PC-9 (cell line): ENCODE results near the gene RPE.

Experiments
- CTCF ChIP-seq: fragments of 200-600 bp; sonication (generic); conservative IDR thresholded peaks from 2 replicates; pipeline ENCODE4 v1.6.1; 2017; ENCODE audit warnings: mixed run types, antibody characterized with exemption, mild to moderate bottlenecking, moderate library complexity
- EZH2 ChIP-seq: fragments of 200-600 bp; sonication (generic); IDR thresholded peaks from 2 replicates; pipeline ENCODE4 v1.8.0; 2017; ENCODE audit warnings: antibody characterized with exemption, low read depth

- TF ChIP-seq EZH2, result no peak
- no peak for TF ChIP-seq CTCF
These were observed 2.4 kb downstream of the RPE start for GRCh38 chr2:210004881-210005280.
